Daoy (cell line): Measurements from ENCODE around the gene CIAO3. TPM values are rescaled to one million over a fixed set of nuclear protein-coding genes. Genes with fewer than 3 reads are reported as not detected.

ENCODE experiments used
- total RNA-seq: library from RNA; depleted of rRNA; stranded (reverse); fragments of >200 nt; shearing (Covaris generic); gene quantifications from 2 replicates; pipeline ENCODE4 v1.2.3, GENCODE V29; 2014; rRNA removed

CIAO3 gene
- total RNA-seq, 1 experiment from 2014 or later = 23.7 TPM

Other genes with a start within 250 kb of the CIAO3 start
- gene CAPN15, start 213.3 kb downstream of the CIAO3 start, total RNA-seq = 23.3 and 23.4 TPM in 2 replicates
- gene PRR35, start 180.6 kb downstream of the CIAO3 start, total RNA-seq = 0.23 TPM in 1 of 2 replicates, not detected in the other
- gene NHLRC4, start 174.0 kb downstream of the CIAO3 start, total RNA-seq = 0.17 TPM in 1 of 2 replicates, not detected in the other
- 15.9 and 16.3 TPM in 2 replicates for gene PIGQ, start 171.0 kb downstream of the CIAO3 start, total RNA-seq
- 7.6 and 20.6 TPM in 2 replicates for gene RAB40C, start 150.9 kb downstream of the CIAO3 start, total RNA-seq
- 0.09 TPM in 1 of 2 replicates, not detected in the other for gene WFIKKN1, start 110.0 kb downstream of the CIAO3 start, total RNA-seq
- 82.5 and 97.6 TPM in 2 replicates for gene METTL26, start 104.7 kb downstream of the CIAO3 start, total RNA-seq
- 39.1 and 39.2 TPM in 2 replicates for gene MCRIP2, start 99.2 kb downstream of the CIAO3 start, total RNA-seq
- gene WDR90, start 91.6 kb downstream of the CIAO3 start, total RNA-seq = 11.7 and 20.9 TPM in 2 replicates
- 38.7 and 42.9 TPM in 2 replicates for gene RHOT2, start 72.9 kb downstream of the CIAO3 start, total RNA-seq
- gene RHBDL1, start 65.3 kb downstream of the CIAO3 start, total RNA-seq = 0.11 and 1.5 TPM in 2 replicates
- 115 and 118 TPM in 2 replicates for gene STUB1, start 60.6 kb downstream of the CIAO3 start, total RNA-seq
- 31.4 and 37.1 TPM in 2 replicates for gene JMJD8, start 56.7 kb downstream of the CIAO3 start, total RNA-seq
- 1.9 and 2.2 TPM in 2 replicates for gene WDR24, start 50.6 kb downstream of the CIAO3 start, total RNA-seq
- 0.51 TPM in 1 of 2 replicates, not detected in the other for gene FBXL16, start 35.2 kb downstream of the CIAO3 start, total RNA-seq
- gene METRN, start 25.9 kb downstream of the CIAO3 start, total RNA-seq = 40.9 and 60.0 TPM in 2 replicates
- 29.8 and 54.9 TPM in 2 replicates for gene ANTKMT, start 19.9 kb downstream of the CIAO3 start, total RNA-seq
- 0.23 and 0.24 TPM in 2 replicates for gene CCDC78, start 14.6 kb downstream of the CIAO3 start, total RNA-seq
- gene HAGHL, start 13.9 kb downstream of the CIAO3 start, total RNA-seq = 3.3 and 4.3 TPM in 2 replicates
- gene MSLN, start 19.7 kb upstream of the CIAO3 start, total RNA-seq = not detected in 2 replicates
- 36.9 and 38.6 TPM in 2 replicates for gene RPUSD1, start 47.4 kb upstream of the CIAO3 start, total RNA-seq
- gene CHTF18, start 47.6 kb upstream of the CIAO3 start, total RNA-seq = 18.1 and 19.3 TPM in 2 replicates
- gene GNG13, start 59.7 kb upstream of the CIAO3 start, total RNA-seq = not detected in 2 replicates
- gene LMF1, start 230.0 kb upstream of the CIAO3 start, total RNA-seq = 1.8 and 2.6 TPM in 2 replicates
- gene SOX8, start 240.8 kb upstream of the CIAO3 start, total RNA-seq = 0.17 TPM in 1 of 2 replicates, not detected in the other